HG03457 (cell line): Measurements from ENCODE around the gene CC2D1A.

Experiments
- ATAC-seq: cut with Tn5 transposase; IDR thresholded peaks from one replicate; pipeline ENCODE4 v1.9.1; 2021; ENCODE audit warnings: moderate number of reproducible peaks; ENCODE audit not compliant: unreplicated experiment

CC2D1A gene

DNA sequence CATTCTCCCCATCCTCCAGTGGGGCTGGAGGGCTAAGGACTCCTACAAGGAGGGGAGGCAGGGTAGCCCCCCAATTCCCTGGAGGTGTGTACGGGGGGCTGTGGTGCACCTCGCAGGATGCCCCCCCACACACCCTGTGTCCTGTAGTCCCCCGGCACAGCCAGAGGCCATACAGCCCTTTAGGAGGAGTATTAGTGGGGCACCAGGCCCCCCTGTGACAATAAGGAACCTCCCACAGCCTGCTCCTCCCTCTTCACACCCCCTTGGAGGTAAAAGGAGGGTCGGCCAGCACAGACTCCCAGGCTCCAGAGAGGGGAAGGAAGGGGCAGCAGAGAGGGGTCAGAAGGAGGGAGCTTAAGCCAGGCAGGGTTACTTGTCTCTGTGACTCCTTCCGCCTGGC is 29.2 kb upstream of the CC2D1A start, which contains the start of gene NANOS3:
NANOS3 (plus strand) TSS at position 301 of the 400 bp plus-strand sequence. CDS start 115 bp downstream, outside the sequence.
- no peak for ATAC-seq

DNA sequence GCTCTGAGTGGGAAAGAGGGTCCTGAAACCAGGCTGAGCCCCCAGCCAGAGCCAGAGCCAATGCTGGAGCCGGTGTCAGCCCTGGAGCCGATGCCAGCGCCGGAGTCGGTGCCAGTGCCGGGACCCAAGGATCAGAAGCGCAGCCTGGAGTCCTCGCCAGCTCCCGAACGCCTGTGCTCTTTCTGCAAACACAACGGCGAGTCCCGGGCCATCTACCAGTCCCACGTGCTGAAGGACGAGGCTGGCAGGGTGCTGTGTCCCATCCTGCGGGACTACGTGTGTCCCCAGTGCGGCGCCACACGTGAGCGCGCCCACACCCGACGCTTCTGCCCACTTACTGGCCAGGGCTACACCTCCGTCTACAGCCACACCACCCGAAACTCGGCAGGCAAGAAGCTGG is 28.7 kb upstream of the CC2D1A start:
- ATAC-seq: no peak

DNA sequence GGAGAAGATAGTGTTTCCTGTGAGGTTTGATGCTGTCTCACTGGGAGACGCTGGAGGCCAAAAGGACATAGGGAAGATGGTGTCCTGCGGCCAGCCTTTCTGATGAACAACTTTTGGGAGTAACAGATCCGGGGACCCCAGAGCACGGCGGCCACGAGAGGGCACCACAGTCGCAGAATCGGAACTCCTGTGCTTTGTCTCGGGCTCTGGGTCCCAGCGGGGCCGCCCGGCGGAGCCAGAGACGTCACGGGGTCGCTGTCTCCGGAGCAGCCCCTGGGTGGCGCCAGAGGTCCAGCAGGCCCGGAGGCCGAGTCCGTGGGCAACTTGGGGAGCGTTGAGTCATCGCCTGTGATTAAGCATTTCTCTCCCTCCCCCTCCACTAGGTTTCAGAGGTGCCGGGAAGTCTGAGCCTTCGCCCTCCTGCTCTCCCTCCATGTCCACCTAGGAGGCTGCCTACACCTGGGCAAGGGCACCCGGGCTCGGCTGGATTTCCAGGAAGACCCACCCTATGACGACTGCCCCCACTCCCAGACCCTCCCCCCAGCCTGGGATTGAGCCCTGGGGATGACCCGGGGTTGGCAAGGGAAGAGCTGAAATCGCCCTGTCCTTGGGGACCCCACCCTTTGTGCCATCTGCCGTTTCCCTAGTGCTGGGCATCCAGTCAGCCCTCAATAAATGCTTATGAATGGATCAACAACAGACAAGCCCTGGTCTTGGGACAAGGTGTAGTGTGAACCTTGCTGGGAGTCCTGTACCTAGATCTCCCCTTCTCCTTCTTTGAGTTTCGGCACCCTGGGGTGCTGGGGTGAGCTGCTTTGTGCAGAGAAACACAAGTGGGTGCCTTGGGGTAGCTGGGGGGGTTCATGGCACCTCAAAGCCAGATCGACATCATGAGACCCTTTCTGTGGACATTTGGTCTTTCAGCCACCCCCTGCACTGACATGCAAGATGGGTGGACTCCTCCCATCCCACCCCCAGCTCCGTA is 25.6 kb upstream of the CC2D1A start:
- ATAC-seq: peak; percentile 71

DNA sequence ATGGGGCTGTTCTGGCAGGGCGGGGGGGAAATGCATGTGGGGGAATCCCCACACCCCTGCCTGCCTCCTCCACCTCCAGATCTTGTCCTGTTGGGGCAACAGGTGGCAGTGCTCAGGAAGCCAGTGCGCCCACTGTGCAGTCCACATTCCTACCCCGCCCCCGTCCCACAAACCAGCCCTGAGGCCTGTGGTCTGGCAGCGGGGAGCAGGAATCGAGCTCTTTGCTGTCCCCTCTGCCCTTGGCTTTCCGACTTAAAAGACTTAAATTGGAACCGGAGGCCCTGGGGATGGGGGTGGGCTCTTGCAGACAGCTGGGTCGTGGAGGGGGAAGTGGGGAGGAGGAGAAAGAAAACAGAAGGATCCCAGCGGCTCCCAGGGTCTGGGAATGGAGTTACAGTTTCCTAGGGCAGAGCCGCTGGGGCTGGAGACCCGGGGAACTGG is 24.7 kb upstream of the CC2D1A start:
- ATAC-seq: no peak

DNA sequence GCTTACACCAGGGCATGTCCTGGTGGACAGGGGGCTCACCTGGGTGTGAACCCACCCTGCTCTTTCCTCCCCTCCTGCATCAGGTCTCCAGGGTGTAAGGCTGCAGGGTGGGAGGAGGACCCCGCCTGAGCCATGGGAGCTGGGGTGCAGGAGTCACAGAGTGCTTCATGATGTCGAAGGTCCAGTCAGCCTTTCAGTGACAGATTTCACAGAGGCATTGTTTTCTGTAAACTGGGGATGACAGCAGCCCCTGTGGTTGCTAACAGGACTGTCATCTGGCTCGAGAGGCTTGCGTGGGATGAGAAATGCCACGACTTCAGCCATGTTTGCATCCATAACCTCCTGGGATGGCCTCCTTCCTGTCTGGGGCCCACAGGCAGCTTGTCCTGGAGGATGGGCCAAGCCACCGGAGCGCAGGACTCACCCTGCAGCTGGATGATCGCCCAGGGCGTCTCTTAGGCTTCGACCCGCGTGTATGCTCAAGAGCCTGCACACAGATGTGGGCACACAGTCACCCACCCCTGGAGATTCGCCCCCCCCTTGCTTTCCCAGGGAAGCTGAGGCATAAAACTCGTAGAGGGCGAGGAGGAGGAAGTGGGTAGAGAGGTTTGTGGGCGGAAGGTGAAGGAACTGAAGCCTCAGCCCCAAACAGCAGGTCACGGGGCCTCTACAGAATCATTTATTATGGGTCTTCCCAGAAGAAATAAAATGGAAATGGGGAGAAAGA is 24.1 kb upstream of the CC2D1A start:
- no peak for ATAC-seq

DNA sequence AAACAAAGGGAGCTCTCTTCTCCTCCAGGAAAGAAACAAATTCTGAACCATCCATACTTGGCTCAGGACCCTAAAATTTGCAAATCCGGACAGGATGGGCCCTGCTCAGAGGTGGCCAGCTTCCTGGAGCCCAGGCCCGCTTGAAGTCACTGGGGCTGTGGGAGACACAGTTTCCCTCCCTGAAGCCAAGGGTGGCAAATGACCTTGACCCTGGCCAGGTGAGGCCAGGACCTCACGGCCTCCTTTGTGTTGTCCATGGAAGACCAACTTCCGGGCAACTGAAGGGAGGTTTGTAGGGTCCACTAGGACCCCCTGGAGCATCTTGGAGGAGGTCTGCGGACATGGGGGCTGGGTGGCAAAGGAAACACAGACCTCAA is 23.6 kb upstream of the CC2D1A start:
- no peak for ATAC-seq

DNA sequence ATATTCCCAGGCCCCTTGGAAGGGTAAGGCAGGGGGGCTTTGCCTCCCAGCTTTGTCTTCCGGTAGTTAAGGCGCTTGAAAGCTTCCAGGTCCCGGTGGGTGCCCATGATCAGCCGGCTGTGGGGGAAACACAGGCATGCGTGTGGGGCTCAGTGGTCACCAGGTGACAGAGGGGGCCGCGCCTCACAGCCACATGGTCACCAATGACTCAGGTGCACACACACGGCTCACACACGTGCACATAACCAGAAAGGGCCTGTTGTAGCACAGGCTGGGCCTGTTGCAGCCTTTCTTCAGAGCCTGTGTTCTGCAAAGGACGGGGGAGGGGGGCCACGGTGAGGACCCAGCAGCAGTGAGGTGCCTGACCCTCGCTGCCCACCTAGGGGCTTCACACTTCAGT is 23.2 kb upstream of the CC2D1A start:
- ATAC-seq: no peak

DNA sequence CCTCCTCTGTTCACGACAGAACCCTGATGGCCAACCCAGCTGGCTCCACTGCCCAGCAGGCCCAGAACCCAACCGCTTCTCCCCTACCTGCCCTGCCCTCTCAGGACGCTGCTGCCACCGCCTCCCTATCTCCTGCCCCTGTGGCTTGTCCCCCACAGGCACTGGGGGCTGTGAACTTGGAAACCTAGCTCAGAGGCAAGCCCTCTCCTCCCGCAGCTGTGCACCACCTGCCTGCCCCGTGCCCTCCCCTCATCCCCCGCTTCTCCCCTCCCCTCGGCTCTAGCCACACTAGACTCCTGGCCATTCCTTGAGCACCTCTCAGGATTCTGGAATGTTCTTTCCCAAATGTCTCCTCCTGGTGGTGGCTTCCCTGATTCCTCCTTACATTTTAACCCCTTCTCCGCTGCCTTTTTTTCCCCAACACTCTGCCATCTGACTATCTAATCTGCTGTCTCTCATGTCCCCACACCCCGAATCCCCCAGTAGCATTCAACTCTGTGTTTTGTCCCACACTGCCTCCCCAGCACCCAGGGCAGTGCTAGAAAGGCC is 22.4 kb upstream of the CC2D1A start:
- no peak for ATAC-seq

DNA sequence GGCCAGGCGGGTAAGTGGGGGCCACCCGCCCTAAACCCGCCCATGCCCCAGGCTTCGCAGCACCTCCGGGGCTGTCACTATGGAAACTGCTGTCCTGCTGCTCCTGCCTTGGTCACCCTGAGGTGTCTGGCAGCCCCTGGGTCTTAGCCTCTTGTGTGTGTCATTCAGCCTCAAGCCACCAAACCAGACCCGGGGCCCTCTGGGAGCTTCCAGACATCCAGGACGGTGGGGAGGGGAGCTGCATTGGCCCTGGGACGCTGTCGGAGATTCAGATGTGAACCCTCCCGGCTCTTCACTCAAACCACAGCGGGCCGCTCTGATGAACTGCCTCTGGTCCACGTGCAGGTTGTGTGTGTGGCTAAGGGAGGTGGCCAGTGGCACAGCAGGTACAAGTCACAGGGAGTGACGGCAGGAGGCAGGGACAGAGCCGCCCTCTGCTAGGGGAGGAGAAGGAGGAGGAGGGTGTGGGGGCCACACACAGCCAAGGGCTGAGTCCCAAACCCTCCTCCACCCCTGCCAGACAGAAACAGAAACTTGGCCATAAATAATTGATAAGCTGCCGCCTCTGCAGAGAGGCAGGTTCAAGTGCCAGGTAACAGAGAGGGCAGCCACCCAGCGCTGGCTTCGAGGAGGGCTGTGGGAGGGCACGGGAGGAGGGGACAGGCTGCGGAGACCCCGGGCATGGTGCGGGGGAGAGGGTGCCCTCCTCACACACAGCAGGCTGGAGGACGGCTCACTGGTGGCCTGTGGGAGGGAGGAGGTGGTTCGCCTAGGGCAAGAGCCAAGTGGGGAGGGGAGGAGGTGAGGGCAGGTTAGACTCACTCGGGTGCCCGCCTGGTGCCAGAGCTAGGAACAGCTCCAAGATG is 21.0 kb upstream of the CC2D1A start:
- ATAC-seq: no peak

DNA sequence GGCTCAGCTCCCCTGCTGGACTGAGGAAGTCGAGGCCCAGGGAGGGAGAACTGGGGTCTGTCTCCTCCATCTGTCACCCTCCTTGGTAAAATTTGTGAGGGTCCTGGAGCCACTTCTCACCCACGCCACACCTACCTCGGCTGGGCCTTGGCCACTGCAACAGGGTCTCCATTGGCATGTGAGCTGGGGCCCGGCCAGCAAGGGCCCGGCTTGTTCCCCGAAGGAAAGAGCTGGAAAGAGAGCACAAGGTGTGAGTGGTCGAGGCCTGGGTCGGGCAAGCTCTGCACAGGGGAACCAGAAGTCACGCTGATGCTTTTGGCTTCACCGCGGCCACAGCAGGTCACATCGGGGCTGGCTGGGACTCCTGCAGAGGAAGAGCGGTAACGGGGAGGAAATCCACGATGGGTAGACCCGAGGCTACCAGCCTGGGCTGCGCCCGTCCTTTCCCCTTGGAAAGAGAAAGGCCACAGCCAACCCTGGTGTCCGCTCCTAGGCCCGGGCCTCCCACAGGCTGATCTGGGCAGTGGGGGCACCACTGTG is 20.1 kb upstream of the CC2D1A start:
- no peak for ATAC-seq

DNA sequence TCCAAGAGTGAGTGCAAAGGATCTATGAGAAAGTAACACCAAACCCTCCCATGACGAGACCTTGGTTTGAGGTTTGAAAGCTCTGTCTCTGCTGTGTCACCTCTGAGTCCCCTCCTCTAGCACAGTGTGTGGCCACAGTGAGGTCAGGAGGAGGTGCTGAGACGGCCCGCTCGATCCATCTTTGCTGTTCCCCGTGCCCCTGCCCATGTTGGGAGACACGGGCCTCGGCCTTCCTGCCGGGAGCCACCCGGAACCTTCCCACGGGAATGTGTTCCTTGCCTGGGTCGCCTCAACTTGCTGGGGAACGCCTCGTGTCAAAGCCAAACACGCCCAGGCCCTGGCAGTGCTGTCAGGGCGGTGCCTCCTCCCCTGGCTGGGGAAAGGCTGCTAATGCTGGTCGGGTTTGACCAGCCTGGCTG is 19.0 kb upstream of the CC2D1A start:
- ATAC-seq: no peak

DNA sequence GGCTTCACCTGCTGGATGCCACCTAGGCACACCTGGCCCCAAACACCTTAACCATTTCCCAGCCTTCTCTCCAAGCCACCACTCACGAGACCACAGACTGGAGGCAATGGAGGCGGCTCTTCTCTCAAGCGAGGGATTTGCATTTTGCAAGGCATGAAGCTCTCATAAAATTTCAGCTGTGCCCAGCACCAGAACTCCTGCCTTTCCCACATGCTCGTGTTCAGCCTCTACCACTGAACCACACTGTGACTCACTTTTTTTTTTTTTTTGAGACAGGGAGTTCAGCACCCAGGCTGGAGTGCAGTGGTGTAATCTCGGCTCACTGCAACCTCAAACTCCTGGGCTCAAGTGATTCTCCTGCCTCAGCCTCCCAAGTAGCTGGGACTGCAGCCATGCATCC is 18.5 kb upstream of the CC2D1A start:
- no peak for ATAC-seq

DNA sequence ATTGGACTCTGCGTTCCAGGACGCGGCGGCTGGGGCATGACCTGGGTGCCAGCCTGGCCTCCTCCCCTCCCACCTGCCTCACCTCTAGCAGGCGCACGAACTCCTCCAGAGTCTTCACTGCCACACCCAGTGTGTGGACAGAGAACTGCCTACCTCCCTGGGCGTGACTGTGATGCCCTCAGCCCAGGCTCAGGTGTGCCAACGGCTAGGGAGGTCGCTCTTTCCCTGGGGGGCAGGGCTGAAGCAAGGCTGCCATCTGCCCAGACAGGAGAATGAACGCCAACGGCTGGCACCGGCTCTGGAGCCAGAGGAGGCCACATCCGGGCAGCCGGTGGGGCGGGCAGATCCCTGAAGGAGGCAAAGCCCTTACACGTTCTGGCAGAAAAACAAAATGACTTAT is 17.7 kb upstream of the CC2D1A start:
- ATAC-seq: no peak

DNA sequence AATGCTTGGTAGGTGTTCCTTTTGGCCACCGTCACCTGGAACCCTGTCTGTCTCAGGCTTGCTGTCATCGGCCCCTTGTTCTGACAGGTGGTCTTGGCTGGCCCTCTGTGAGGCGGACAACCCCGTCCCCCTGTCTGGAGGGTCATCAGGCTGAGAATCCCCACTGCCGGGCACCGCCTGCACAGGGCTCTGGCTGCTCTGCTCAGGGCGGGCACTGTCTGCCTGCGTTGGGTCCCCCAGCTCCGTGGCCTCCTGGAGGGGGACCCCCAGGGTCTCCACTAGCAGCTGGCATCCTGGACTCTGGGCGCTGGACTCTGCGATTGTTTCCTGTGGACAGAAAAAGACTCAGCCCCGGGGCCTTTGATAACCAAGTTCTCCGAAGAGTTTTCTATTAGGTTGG is 15.9 kb upstream of the CC2D1A start:
- no peak for ATAC-seq

DNA sequence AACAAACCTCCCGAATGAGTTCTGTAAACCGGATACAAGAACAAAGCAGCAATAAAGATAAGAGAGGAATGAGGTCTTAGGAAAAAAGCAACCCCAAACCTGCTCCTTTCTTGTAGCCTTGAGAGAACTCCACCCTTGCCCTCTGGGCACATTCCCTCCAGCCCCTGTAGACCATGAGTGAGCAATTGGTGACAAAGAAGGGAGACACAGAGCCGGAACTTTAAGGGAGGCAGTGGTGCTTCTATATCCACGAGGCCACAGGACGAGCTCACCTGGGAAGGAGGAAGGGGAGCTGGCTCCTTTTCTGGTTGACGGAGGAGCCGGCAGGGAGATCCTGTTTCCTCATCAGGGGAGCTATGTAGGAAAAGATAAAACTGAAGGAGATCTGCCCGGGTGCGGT is 13.1 kb upstream of the CC2D1A start:
- no peak for ATAC-seq

DNA sequence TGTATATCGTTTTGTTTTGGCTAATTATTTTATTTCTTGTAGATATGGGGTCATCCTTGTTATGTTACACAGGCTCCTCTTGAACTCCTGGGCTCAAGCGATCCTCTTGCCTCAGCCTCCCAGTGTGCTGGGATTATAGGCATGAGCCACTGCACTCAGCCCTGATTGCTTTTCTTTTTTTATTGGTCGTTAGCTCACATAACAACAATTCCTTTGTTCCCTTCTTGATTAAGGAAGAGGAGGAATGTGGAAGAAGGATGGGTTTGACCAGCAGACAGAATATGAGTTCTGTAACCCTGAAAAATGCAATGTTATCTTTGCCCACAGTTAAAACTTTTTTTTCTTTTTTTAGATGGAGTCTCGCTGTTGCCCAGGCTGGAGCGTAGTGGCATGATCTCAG is 11.4 kb upstream of the CC2D1A start:
- ATAC-seq: no peak

DNA sequence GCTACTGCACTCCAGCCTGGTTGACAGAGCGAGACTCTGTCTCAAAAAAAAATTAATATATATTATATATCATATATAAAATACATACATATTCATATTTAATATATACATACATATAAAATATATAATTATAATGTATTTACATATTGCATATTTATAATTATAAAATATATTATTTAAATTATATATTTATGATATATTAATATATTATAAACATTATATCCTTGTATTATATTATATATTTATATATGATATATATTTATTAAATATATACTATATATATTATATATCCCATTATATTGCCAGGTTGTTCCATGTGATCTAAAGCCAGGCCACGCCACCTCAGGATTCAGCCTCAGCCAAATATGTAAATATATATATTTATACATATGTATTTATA is 9.8 kb upstream of the CC2D1A start:
- no peak for ATAC-seq

DNA sequence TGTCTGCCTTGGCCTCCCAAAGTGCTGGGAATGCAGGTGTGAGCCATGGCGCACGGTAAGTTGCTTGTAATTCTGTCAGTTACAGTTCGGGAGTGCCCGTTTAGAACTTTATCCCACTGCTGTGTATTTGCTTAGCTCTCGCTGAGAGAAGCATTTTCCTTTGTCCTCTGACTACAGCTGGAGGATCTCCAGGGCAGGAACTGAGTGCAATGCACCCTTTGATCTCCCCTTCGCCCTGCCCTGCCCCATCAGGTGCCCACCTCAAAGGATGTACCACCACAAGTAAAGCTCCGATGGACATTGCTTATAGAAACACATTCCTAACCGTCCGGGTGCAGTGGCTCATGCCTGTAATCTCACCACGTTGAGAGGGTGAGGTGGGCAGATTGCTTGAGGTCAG is 6.6 kb upstream of the CC2D1A start:
- ATAC-seq: no peak

DNA sequence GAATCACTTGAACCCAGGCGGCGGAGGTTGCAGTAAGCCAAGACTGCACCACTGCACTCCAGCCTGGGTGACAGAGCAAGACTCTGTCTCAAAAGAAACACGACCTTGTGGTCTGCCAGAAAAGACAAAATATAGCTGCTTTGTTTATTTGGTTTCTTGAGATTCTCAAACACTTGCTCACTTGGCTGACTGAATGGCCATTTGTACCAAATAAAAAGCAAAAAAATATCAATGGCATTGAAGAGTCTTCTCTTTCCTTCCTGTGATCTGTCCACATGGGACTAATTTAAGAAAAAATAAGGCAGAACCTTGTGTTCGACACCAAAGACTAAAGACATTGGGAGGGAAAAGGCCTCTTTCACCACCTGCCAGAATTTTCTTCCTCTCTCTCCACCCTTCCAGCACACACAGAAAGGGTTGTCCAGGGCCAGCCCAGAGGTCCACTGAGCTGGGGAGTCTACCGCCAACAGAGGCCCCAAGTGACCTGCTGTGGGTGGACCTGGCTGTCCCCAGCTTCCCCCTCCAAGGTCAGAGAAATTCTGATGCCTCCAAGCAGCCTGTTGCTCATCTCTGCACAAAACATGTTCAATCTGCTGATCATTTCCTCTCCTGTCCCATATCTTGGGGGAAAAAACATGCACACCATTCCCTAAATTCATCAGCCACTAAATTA is 6.0 kb upstream of the CC2D1A start:
- ATAC-seq: no peak

DNA sequence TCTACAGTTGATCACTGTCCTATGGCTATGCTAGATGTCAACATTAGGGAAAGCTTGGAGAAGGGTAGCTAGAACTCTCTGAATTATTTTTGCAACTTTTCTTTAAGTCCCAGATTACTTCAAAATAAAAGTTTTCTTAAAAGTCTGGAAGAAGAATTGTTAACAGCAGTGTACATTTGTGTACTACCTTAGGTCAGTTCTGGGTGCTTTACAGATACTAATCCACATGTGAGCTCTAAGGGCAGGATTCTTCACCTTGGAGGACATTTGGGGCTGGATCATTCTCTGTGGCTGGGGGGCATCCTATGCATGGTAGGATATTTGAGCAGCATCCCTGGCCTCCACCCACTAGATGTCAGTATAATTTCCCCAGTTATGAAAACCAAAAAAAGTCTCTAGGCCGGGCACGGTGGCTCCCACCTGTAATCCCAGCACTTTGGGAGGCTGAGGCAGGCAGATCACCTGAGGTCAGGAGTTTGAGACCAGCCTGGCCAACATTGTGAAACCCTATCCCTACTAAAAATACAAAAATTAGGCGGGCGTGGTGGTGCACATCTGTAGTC is 2.9 kb upstream of the CC2D1A start:
- no peak for ATAC-seq
